Measurements from ENCODE around the gene CASP12. TPM values are rescaled to one million over a fixed set of nuclear protein-coding genes. Genes with fewer than 3 reads are reported as not detected.
"Not testable (repeated sequence)": the region's sequence is repeated elsewhere in the genome, so short reads cannot be mapped to it uniquely, and the experiment has no call there.

The CASP12 gene
- not detected for total RNA-seq

GRCh38 chr11:104897891-104898684, at the start of gene CASP12:
CASP12 (minus strand) TSS chr11:104898460.
- ChIA-PET CTCF (interaction anchor here (0.5 to 1.0 kb wide), 4 partner anchors 9 to 70 kb away, joined by 3 to 7 read pairs (median 3); partner anchors contain the start of gene CASP4), POLR2A (no interaction called here)
- ATAC-seq (peak; percentile 51), DNase-seq (no peak)
- Mint-ChIP-seq H3K9me3 (ENCODE audit: insufficient read depth) (no peaks in the 10 kb centered on the region), H3K27ac (peak within 1 kb of the TSS; percentile 82), H3K36me3 (ENCODE audit: low read depth) (peaks cover 15% of the 10 kb centered on the region), H3K4me3 (peak within 1 kb of the TSS; percentile 53), H3K4me1 (ENCODE audit: low read depth) (peaks cover 29% of the 10 kb centered on the region), H3K27me3 (ENCODE audit: low read depth) (no peaks in the 10 kb centered on the region)

DNA sequence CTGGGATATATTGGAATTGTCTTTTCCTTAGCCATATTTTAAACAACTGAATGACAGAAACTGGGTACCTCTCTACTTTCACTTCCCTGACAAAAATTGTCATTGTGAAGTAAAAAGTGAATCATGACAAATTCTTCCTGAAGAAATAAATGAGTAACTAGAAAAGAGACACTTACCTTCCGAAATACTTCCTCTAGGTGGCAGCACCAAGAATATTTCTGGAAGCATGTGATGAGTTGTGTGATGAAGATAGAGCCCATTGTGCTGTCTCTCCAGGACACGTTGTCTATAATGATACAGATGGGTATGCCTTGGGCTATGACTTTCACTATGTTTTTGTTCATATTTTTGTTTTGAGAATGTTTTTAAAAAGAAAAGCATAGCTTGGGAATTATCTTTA, 48.6 kb upstream of the CASP12 start:
- ATAC-seq (peak; percentile 68), DNase-seq (peak; percentile 54)
- POLR2A ChIA-PET, result no interaction called here
- Mint-ChIP-seq H3K27ac (no peak overlapping the region), H3K9me3 (ENCODE audit: insufficient read depth) (no peaks in the 10 kb centered on the region), H3K27me3 (ENCODE audit: low read depth) (no peaks in the 10 kb centered on the region), H3K4me1 (ENCODE audit: low read depth) (peaks cover 13% of the 10 kb centered on the region), H3K36me3 (ENCODE audit: low read depth) (peaks cover 91% of the 10 kb centered on the region), H3K4me3 (no peak overlapping the region)
- CTCF ChIA-PET, result interaction anchor here (0.8 to 2.2 kb wide), 11 partner anchors 8 to 54 kb away, joined by 3 to 14 read pairs (median 3); partner anchors contain the start of gene CASP4

DNA sequence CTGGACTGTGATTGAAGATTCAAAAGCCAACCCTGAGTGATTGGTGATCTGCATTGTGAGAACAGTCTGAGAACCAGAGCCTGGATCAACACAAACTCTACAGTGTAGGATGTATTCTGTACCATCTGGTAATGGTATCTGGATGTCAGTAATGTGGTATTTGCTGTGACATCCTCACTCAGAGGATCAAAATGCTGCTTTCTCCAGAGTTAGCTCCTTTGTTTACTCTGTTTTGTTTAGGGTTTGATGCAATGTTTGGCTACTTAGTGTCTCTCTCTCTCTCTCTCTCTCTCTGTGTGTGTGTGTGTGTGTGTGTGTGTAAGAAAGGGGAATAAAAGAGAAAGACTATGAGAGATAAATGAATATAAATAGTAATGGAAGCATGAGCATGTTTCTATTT, 45.8 kb upstream of the CASP12 start:
- CTCF ChIA-PET, result no interaction called here
- H3K4me3 Mint-ChIP-seq, result no peak overlapping the region
- H3K27me3 Mint-ChIP-seq (ENCODE audit: low read depth), result no peaks in the 10 kb centered on the region
- H3K4me1 Mint-ChIP-seq (ENCODE audit: low read depth), result peaks cover 13% of the 10 kb centered on the region
- DNase-seq, result no peak
- H3K27ac Mint-ChIP-seq, result no peak overlapping the region
- no peak for ATAC-seq
- peaks cover 71% of the 10 kb centered on the region for H3K36me3 Mint-ChIP-seq (ENCODE audit: low read depth)
- H3K9me3 Mint-ChIP-seq (ENCODE audit: insufficient read depth), result no peaks in the 10 kb centered on the region
- POLR2A ChIA-PET, result no interaction called here

GRCh38 chr11:104943561-104943960, 45.3 kb upstream of the CASP12 start:
- Mint-ChIP-seq H3K36me3 (ENCODE audit: low read depth) (peaks cover 66% of the 10 kb centered on the region), H3K4me3 (no peak overlapping the region), H3K4me1 (ENCODE audit: low read depth) (peaks cover 13% of the 10 kb centered on the region), H3K27me3 (ENCODE audit: low read depth) (no peaks in the 10 kb centered on the region), H3K9me3 (ENCODE audit: insufficient read depth) (no peaks in the 10 kb centered on the region), H3K27ac (no peak overlapping the region)
- no peak for ATAC-seq
- DNase-seq, result no peak
- ChIA-PET POLR2A (no interaction called here), CTCF (no interaction called here)

DNA sequence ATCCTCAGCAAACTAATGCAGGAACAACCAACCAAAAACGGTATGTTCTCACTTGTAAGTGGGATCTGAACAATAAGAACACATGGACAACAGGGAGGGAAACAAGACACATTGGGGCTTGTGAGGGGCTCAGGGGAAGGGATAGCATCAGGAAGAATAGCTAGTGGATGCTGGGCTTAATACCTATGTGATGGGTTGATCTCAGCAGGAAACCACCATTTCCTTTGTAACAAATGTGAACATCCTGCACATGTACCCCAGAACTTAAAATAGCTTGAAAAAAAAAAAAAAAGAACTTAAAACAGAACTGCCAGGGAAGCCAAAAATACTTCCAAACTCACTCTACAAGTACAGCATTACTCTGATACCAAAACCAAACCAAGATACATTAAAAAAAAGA, 36.3 kb upstream of the CASP12 start:
- ChIA-PET POLR2A (interaction anchor here (1.2 kb wide), 1 partner anchor 16 kb away, joined by 3 read pairs; no protein-coding TSS in a partner anchor), CTCF (interaction anchor here (1.1 to 3.5 kb wide), 2 partner anchors 9 to 12 kb away, joined by 3 to 14 read pairs; no protein-coding TSS in a partner anchor)
- peaks cover 15% of the 10 kb centered on the region for H3K9me3 Mint-ChIP-seq (ENCODE audit: insufficient read depth)
- H3K27ac Mint-ChIP-seq, result peak overlapping the region; percentile 76
- ATAC-seq (peak; percentile 86), DNase-seq (peak; percentile 33)
- peak overlapping the region; percentile 47 for H3K4me3 Mint-ChIP-seq
- no peaks in the 10 kb centered on the region for H3K27me3 Mint-ChIP-seq (ENCODE audit: low read depth)
- peaks cover 57% of the 10 kb centered on the region for H3K36me3 Mint-ChIP-seq (ENCODE audit: low read depth)
- peaks cover 35% of the 10 kb centered on the region for H3K4me1 Mint-ChIP-seq (ENCODE audit: low read depth)

GRCh38 chr11:104934073-104934472, 35.8 kb upstream of the CASP12 start:
- ChIA-PET POLR2A (interaction anchor here (1.2 kb wide), 1 partner anchor 16 kb away, joined by 3 read pairs; no protein-coding TSS in a partner anchor), CTCF (interaction anchor here (1.1 to 3.5 kb wide), 2 partner anchors 8 to 13 kb away, joined by 3 to 14 read pairs; no protein-coding TSS in a partner anchor)

DNA sequence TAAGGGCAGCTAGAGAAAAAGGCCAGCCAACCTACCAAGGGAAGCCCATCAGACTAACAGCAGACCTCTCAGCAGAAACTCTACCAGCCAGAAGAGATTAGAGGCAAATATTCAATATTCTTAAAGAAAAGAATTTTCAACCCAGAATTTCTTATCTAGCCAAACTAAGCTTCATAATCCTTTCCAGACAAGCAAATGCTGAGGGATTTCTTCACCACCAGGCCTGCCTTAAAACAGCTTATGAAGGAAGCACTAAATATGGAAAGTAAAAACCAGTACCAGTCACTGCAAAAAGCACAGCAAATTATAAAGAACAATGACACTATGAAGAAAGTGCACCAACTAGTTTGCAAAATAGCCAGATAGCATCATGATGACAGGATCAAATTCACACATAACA, 30.6 kb upstream of the CASP12 start:
- ATAC-seq (no peak), DNase-seq (no peak)
- Mint-ChIP-seq H3K27me3 (ENCODE audit: low read depth) (no peaks in the 10 kb centered on the region), H3K4me3 (no peak overlapping the region), H3K9me3 (ENCODE audit: insufficient read depth) (peaks cover 28% of the 10 kb centered on the region), H3K36me3 (ENCODE audit: low read depth) (peaks cover 77% of the 10 kb centered on the region), H3K4me1 (ENCODE audit: low read depth) (peaks cover 21% of the 10 kb centered on the region), H3K27ac (no peak overlapping the region)
- POLR2A ChIA-PET, result no interaction called here
- CTCF ChIA-PET, result interaction anchor here (1.1 kb wide), 1 partner anchor 38 kb away, joined by 3 read pairs; no protein-coding TSS in a partner anchor

More at GRCh38 chr11:104934073-104934472, 35.8 kb upstream of the CASP12 start:
- peaks cover 35% of the 10 kb centered on the region for H3K4me1 Mint-ChIP-seq (ENCODE audit: low read depth)
- DNase-seq; H3K27me3 Mint-ChIP-seq (ENCODE audit: low read depth); H3K4me3 Mint-ChIP-seq; ATAC-seq: not testable (repeated sequence)
- peaks cover 62% of the 10 kb centered on the region for H3K36me3 Mint-ChIP-seq (ENCODE audit: low read depth)
- H3K9me3 Mint-ChIP-seq (ENCODE audit: insufficient read depth), result peaks cover 17% of the 10 kb centered on the region
- H3K27ac Mint-ChIP-seq, result peak overlapping the region; percentile 76

GRCh38 chr11:104926771-104927611, 28.7 kb upstream of the CASP12 start:
- peaks cover 28% of the 10 kb centered on the region for H3K9me3 Mint-ChIP-seq (ENCODE audit: insufficient read depth)
- ChIA-PET POLR2A (interaction anchor here (1.2 kb wide), 1 partner anchor 54 kb away, joined by 4 read pairs; no protein-coding TSS in a partner anchor), CTCF (interaction anchor here (1.0 kb wide), 1 partner anchor 27 kb away, joined by 3 read pairs; no protein-coding TSS in a partner anchor)
- peak overlapping the region; percentile 23 for H3K27ac Mint-ChIP-seq
- H3K36me3 Mint-ChIP-seq (ENCODE audit: low read depth), result peaks cover 65% of the 10 kb centered on the region
- no peak for ATAC-seq
- no peaks in the 10 kb centered on the region for H3K27me3 Mint-ChIP-seq (ENCODE audit: low read depth)
- DNase-seq, result no peak
- peaks cover 9% of the 10 kb centered on the region for H3K4me1 Mint-ChIP-seq (ENCODE audit: low read depth)
- no peak overlapping the region for H3K4me3 Mint-ChIP-seq

DNA sequence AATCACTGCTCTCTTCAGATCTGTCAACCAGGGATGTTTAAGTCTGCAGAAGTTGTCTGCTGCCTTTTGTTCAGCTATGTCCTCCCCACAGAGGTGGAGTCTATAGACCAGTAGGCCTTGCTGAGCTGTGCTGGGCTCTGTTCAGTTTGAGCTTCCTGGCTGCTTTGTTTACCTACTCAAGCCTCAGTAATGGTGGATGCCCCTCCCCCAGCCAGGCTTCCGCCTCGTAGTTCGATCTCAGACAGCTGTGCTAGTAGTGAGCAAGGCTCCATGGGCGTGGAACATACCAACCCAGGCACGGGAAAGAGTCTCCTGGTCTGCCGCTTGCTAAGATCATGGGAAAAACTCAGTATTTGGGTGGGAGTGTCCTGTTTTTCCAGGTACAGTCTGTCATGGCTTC, 27.6 kb upstream of the CASP12 start:
- no peak overlapping the region for H3K4me3 Mint-ChIP-seq
- peaks cover 8% of the 10 kb centered on the region for H3K4me1 Mint-ChIP-seq (ENCODE audit: low read depth)
- POLR2A ChIA-PET, result no interaction called here
- H3K9me3 Mint-ChIP-seq (ENCODE audit: insufficient read depth), result peaks cover 28% of the 10 kb centered on the region
- no peak for DNase-seq
- peaks cover 57% of the 10 kb centered on the region for H3K36me3 Mint-ChIP-seq (ENCODE audit: low read depth)
- no peak overlapping the region for H3K27ac Mint-ChIP-seq
- CTCF ChIA-PET, result interaction anchor here (0.7 kb wide), 1 partner anchor 9 kb away, joined by 3 read pairs; no protein-coding TSS in a partner anchor
- no peak for ATAC-seq
- no peaks in the 10 kb centered on the region for H3K27me3 Mint-ChIP-seq (ENCODE audit: low read depth)

DNA sequence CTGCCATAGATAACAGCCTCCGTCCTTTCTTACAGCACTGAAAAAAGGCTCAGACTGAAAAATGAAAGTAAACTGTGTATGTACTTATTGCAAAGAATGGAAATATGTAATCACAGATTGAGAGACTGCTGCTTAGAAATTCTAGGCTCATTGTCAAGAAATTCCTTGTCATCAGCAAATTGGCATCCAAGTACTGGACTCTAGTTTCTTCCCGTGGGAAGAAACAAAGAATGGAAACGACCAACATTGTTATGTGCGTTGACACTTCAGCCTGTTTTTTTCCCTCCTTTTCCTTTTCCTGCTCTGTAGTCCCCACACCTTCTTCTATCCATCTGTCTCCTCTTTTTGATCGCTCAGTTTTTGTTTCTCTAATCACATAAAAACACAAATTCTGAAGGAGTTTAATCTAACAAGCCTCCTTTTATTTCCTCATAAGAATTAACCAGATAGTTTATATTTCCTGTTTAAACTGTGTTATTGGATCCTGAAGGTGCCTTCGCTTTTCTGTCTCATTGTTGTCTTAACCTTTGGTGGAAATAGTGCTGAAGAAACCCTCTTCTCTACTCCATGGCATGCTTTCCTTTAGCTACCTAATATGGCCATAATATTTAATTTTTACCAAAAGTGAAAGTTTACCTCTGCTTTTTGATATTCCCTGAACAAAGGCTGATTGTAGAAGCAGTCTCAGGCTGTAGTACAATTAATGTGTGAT, 20.0 kb upstream of the CASP12 start:
- DNase-seq (no peak), ATAC-seq (peak; percentile 84)
- H3K4me3 Mint-ChIP-seq, result peak overlapping the region; percentile 74
- peaks cover 11% of the 10 kb centered on the region for H3K36me3 Mint-ChIP-seq (ENCODE audit: low read depth)
- CTCF ChIA-PET, result interaction anchor here (0.7 to 1.7 kb wide), 3 partner anchors 10 to 83 kb away, joined by 3 to 7 read pairs (median 5); no protein-coding TSS in a partner anchor
- no peaks in the 10 kb centered on the region for H3K27me3 Mint-ChIP-seq (ENCODE audit: low read depth)
- H3K4me1 Mint-ChIP-seq (ENCODE audit: low read depth), result peaks cover 40% of the 10 kb centered on the region
- H3K9me3 Mint-ChIP-seq (ENCODE audit: insufficient read depth), result no peaks in the 10 kb centered on the region
- POLR2A ChIA-PET, result interaction anchor here (1.1 kb wide), 1 partner anchor 16 kb away, joined by 3 read pairs; no protein-coding TSS in a partner anchor
- peak overlapping the region; percentile 90 for H3K27ac Mint-ChIP-seq
